Stimulated activated CD8-positive, alpha-beta memory T cell treated with anti-CD3 and anti-CD28 coated beads, Interleukin-7, amount 100 ng/mL, for 1 hour (primary cell): ENCODE results near the gene MAP3K3.

Experiments
- DNase-seq, 2 donors: peaks; one replicate each; pipeline ENCODE4 v3.0.0-alpha.2; 2020; ENCODE audit warnings: low read depth in 2 of 2

The MAP3K3 gene

GRCh38 chr17:63652106-63652505 lies 29.9 kb downstream of the MAP3K3 start:
- DNase-seq, result no peak

DNA sequence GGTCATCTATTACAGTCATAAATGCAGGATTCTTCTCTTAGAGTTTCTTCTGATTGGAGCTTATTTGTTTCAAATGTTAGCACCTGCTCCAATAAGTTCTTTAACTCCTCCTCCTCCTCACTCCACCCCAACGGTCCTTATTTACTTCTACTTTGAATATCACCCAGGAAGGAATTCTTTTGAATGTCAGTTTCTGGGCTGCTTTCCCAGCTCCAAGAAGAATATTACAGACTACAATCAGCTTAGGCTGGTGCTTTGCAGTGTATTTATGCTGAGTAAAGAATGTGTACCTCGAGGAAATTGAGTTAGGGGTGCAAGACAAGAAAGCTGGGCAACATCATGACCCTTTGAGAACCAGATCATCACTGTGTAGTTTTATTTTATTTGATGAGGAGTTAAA lies 30.8 kb downstream of the MAP3K3 start:
- DNase-seq, result no peak

- DNase-seq, result no peak
Observed at GRCh38 chr17:63657786-63658185, 35.6 kb downstream of the MAP3K3 start.

GRCh38 chr17:63658366-63658765 lies 36.1 kb downstream of the MAP3K3 start:
- DNase-seq, result no peak

DNA sequence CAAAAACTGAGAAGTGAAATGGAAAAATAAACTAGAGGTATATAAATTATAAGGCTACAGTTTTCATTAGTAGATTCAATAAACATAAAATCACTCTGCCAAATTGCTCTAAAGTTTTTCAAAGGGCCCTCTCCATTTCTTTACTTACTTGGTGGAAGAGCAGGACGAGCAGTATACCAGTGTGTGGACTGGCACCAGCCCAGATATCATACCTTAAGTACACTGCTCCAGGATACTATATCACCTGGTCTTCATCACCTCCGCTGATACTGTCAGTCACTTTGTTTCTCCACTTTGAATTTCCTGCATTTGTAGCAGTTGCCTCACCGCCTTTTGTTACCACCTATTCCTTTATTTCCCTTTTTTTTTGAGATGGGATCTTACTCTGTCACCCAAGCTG lies 37.6 kb downstream of the MAP3K3 start:
- DNase-seq, result no peak

DNA sequence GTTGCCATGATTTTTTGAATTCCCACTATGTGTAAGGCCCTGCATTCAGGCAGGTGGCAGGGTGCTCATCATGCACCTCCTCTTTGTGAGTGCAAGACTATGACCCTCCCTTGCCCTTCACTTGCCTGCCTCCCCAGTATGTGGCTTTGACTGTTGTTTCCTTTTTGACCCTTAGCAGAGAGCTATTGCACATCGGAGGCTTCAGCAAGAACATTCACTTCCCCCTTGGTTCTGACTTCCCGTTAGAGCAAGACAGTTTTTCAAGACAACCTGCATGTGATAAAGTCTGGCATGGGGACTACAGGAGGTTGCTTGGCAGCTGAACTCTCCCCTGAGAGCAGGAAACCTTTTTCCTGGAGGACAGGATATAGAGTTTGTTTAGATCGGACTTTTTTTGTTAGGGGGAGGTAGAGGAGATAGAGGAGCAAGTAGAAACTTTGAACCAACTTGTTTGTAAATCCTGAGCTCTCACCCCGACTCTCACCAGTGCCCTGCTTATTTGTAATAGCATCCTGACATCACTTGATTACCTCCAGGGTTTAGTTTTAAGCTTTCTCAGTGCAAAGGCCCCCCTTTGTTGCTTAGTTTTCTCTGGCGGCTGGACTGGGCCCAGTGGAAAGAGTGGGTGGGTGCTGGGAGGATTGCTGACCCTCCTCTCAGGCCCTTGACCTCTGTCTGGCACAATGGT lies 43.5 kb downstream of the MAP3K3 start:
- DNase-seq, result no peak

GRCh38 chr17:63672856-63673255 lies 50.6 kb downstream of the MAP3K3 start:
- no peak for DNase-seq

DNA sequence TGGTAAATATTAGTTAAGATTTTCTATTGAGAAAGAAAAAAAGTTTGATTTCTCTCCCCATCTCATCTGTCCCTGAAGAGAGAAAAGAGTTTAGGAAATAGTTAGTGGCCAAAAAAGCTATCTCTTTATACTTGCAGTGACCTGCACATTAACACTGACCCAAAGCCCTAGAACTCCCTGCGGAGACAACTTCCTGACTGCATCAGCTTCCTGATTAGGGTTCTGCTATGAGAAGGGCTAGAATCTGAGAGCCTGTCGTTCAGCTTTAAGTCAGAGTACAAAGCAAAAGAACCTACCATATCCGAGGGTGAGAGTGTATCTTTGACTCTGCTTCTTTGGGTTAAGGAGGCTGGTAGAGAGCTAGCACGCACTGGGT lies 53.0 kb downstream of the MAP3K3 start:
- DNase-seq, result no peak

DNA sequence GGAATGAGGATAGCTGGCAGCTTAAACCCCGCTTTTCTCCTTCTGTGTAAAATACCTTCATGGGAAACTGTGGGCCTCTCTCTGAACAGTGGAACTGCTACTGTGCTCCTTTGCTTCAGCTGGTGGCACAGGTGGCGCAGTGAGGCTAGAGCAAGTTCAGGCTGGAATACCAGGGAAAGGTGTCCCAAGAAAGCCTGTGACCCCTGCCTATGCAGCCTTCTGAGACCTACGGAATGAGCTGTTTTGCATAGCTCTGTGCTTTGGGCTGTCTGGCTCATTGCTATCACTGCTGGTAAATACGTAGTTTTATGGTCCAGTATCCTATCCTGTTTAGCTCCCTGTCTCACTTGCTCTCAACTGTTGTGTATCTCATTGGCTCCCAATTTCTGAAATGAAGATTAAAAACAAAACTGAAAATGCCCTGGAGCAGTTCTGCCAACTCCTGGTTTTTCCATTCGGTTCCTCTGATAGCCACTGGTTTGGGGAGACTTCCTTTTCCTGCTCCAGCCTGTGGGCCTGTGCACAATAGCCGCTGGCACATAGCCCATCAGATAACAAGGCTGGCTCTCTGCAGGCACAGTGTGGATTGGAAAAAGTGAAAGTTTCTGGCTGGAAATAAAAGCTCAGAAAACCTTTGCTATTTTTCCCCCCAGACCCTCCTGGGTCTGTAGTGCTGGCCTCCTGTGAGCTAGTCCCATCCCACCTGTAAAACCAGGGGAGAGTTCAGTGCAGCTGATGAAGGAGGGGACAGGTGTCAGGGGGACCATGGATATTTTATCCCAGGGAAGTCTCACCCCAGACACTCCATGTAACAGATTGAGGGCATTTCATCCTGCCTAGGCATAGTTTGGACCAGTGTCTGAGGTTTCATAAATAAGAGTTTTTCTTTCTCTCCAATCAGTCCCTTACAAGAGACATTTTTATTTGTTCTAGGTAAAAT lies 53.7 kb downstream of the MAP3K3 start:
- no peak for DNase-seq

GRCh38 chr17:63676584-63676983 lies 54.4 kb downstream of the MAP3K3 start:
- no peak for DNase-seq

GRCh38 chr17:63679214-63679613 lies 57.0 kb downstream of the MAP3K3 start:
- no peak for DNase-seq

DNA sequence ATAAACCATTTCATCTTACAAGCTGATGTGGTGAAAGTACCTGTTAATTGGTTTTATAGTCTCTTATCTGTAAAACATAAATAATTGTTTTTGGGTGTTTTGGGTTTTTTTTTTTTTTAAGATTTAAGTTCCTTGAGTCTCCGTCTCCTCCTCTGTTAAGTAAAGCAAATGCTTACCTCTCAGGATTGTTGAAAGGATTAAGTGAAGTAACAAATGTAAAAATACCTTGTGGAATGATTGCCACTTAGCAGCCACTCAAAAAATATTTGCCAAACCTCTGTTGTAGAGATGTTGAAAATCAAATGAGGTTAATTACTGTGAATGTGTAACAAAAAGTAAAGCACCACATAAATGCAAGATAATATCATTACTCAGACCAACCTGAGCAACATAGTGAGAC lies 58.5 kb downstream of the MAP3K3 start:
- DNase-seq, result no peak

- DNase-seq, result no peak
Observed at GRCh38 chr17:63681530-63681929, 59.3 kb downstream of the MAP3K3 start.

DNA sequence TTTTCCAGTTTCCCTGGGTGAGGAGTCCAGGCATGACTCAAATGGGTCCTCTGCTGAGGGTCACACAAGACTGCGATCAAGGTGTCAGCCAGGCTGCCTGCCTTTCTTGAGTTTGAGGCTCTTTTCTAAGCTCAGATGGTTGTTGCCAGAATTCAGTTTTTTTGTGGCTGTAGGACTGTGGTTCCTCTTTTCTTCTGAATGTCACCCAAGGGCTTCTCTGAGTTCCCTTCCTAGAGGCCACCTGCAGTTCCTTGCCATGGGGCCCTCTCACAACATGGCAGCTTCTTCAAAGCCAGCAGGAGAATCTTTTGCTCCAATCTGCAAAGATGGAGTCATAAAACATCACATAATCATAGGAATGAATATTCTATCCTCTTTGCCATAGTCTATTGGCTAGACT lies 60.2 kb downstream of the MAP3K3 start:
- no peak for DNase-seq

DNA sequence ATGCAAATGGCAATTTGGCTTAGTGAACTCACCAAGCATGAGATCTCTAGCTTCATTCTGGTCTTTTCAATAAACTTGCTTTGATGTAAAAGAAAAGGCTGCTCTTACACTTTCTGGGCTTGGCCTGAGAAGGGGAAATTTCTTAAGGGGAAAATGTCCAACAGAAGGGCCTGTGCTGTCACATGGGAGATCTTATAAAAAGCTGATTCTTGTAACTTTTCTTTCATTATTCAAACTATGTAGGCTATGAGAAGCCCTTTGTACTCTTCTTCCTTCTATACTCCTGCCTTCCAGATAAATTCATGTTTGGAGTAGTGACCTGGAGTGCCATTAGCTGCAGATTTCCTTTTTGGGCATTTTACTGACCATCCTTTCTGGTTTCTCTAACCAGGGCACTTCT lies 60.8 kb downstream of the MAP3K3 start:
- DNase-seq, result no peak

DNA sequence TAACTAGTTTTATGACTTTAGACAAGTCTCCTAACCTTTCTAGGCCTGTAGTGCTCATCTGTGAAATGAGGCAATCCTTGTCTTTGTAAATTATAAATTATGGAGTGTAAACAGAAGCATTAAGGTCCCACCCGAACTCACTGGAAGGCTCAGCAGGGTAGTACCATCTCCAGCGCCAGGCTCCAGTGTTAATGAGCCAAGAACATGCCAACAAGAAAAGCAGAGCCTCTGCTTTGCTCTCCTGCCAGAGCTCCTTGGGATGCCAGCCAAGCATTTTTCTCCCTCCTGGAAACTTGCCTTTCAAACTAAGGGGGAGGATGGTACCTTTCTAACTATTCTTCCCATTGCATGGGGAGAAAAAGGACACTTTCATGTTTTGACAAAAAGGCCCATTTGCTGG lies 62.8 kb downstream of the MAP3K3 start:
- DNase-seq, result no peak

- DNase-seq, result no peak
Observed at GRCh38 chr17:63685578-63685977, 63.4 kb downstream of the MAP3K3 start.

DNA sequence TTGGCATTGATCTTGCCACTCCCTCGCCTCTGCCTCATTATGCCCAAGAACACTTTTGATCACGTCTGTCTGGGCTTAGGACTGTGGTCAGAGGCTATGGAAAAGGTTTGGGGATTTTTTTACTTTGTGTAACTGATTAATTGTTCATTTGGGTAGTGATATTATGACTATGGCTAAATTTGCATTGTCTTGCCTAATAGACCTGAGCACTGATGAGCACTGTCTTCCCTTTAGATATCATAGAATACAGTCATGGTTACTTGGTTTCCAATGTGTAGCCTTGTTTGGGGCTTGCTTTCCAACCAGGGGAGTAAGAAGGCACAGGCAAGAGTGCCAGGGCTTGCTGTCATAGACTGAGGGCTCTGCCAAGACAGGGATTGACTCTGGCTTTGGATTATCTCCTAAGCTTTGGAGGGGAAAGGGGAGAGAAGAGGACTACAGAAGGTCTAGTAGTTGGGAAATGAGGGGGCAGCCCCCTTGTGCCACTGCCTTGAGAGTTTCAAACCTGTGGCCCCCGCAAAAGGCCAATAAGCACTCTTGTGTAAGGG lies 64.0 kb downstream of the MAP3K3 start:
- no peak for DNase-seq

- no peak for DNase-seq
Observed at GRCh38 chr17:63688396-63689020, 66.3 kb downstream of the MAP3K3 start.

- no peak for DNase-seq
Observed at GRCh38 chr17:63689479-63689878, 67.3 kb downstream of the MAP3K3 start.

DNA sequence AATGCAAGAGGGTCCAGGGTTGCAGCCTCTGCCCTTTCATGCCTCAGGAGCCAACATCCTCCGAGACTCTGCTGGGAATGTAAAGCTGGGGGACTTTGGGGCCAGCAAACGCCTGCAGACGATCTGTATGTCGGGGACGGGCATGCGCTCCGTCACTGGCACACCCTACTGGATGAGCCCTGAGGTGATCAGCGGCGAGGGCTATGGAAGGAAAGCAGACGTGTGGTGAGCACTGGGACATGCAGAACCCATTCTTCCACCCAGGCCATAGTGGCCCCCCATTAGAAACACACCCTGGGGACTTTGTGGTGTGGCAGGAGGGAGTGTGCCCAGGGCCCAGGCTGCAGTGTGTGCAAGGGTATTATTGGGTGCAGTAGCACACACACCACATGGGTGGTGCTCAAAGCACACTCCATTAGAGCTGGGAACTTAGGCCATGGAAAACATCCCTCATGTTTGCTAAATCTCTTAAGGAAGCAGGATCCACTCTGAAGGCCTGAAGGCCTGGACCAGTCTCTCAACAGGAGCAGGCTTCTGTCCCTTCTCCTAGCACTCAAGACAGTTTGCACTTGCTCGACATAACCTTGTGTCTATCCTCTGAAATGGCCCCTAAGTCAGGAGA lies 70.1 kb downstream of the MAP3K3 start:
- no peak for DNase-seq
